ENCODE data around the gene TRAF3. TPM values are rescaled to one million over a fixed set of nuclear protein-coding genes. Genes with fewer than 3 reads are reported as not detected.

The TRAF3 gene
- total RNA-seq, 1 donor from 2014 or later, result 32.3 TPM

DNA sequence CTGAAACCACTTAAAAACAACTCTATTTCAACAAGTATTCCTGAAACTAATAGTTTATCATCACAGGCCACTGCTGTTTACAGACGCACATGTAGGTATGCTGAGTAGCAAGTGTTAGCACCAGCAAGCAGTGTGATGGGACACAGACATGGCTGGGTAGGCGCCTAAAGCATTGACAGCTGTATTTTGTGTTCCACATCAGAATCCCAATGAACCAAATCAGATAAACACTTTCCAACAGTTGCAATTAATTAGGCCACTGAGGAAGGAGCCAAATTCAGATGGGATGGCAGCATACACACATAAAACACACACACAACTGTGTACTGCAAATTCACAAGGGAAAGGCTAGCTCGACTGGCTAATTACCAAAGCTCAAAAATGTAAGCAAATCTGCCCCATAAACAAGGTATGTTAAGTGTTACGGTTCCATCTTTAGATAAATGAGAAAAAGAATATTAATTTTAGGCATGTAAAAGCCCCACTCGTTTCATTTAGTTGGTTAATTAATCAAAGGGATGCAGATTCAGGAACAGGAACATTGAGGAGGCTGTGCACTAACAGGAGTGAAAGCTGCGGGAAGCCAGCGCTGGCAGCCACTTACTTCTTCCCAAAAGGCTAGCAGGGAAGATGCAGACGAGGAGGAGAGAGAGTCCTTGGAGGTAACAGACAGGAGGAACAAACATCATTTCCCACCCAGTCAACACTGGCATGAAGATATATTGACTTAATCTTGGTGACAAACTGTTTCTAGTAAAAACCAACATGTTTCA is 178.6 kb downstream of the TRAF3 start:
- no peak for TF ChIP-seq CTCF (IDR thresholded peaks at IDR 0.05; ENCODE audit: insufficient read depth, low read length, poor library complexity, severe bottlenecking)
- DNase-seq (ENCODE audit: low read depth), result no peak
- peaks cover 6% of the 10 kb centered on the region for H3K36me3 ChIP-seq (ENCODE audit: control insufficient read depth, insufficient read depth, low read length)
- no peaks in the 10 kb centered on the region for H3K27me3 ChIP-seq (ENCODE audit: control insufficient read depth, insufficient read depth, low read length)
- no peak overlapping the region for H3K4me3 ChIP-seq (ENCODE audit: low read depth, low read length)

- TF ChIP-seq CTCF (IDR thresholded peaks at IDR 0.05; ENCODE audit: insufficient read depth, low read length, poor library complexity, severe bottlenecking), result no peak
- H3K4me3 ChIP-seq (ENCODE audit: low read depth, low read length), result no peak overlapping the region
- no peaks in the 10 kb centered on the region for H3K27me3 ChIP-seq (ENCODE audit: control insufficient read depth, insufficient read depth, low read length)
- no peak for DNase-seq (ENCODE audit: low read depth)
- H3K36me3 ChIP-seq (ENCODE audit: control insufficient read depth, insufficient read depth, low read length), result peaks cover 8% of the 10 kb centered on the region
Measured at GRCh38 chr14:102957222-102957621, 180.0 kb downstream of the TRAF3 start.

DNA sequence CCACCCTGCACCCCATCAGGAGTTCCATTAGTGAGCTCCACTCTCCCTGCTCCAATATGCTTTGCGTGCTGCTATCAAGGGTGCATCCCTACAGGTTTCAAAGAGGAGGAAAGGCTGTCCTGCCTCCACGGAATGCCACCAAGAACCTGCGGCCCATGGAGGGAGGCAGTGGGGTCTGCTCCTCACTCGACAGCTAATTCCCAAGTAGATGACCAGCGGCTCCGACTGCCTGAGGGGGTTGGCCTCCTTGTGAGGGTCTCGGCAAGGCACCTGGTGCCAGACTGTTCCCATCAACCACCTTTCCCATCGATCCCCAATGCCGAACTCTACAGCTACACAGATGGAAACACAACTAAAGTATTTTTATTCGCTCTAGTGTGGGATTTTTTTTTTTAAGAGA is 181.2 kb downstream of the TRAF3 start:
- H3K36me3 ChIP-seq (ENCODE audit: control insufficient read depth, insufficient read depth, low read length), result peaks cover 6% of the 10 kb centered on the region

More for the DNA sequence above, 181.2 kb downstream of the TRAF3 start:
- no peak for TF ChIP-seq CTCF (IDR thresholded peaks at IDR 0.05; ENCODE audit: insufficient read depth, low read length, poor library complexity, severe bottlenecking)
- DNase-seq (ENCODE audit: low read depth), result no peak
- Histone ChIP-seq H3K27me3 (ENCODE audit: control insufficient read depth, insufficient read depth, low read length) (no peaks in the 10 kb centered on the region), H3K4me3 (ENCODE audit: low read depth, low read length) (no peak overlapping the region)

Other genes with a start within 250 kb of the TRAF3 start
- 13.1 and 13.4 TPM in 2 replicates for gene RCOR1, start 184.8 kb upstream of the TRAF3 start, total RNA-seq
- gene AMN, start 145.2 kb downstream of the TRAF3 start, total RNA-seq, result 0.54 and 1.2 TPM in 2 replicates

Measured in kidney epithelial cell (primary cell).